ENCODE results near the gene CA11.

The CA11 gene

DNA sequence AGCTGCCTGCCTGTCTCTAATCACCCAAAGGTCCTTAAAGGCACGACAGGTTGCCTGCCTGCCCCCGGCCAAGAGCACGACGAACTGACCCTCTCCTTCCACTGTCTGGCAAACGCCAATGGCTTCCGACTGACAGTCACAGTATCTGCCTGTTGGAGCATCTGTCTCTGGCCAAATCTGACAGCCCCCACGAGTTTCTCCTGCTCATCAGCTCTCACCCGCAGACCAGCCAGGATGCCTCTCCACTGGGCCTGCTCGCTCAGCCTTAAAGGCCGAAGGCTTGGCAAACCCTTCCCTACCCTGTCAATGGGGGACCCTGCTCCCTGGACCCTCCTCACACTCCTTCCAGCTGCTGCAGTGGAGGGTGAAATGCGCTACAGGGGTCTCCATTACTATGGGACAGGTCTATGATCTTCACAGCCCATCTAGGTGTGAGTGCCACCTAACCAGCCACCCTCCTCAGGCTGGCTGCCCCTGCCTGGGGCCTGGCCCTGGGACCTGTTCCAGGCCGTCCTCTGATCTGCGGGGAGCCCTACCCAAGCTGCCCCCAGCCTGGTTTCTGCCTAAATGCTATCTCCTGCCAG lies 32.0 kb downstream of the CA11 start:
- Histone ChIP-seq H3K9me2 (replicated peaks; ENCODE audit: control insufficient read depth, low read length) (no peaks in the 10 kb centered on the region), H4K20me1 (ENCODE audit: control insufficient read depth, insufficient read depth, low read depth, low read length) (peaks cover 23% of the 10 kb centered on the region), H3K27ac (ENCODE audit: low read depth, low read length) (no peak overlapping the region), H3F3A (ENCODE audit: control insufficient read depth, insufficient read depth) (peaks cover 34% of the 10 kb centered on the region), H3K36me3 (ENCODE audit: control insufficient read depth, low read length) (peaks cover 61% of the 10 kb centered on the region), H3K9me3 (ENCODE audit: control insufficient read depth, insufficient read depth, low read length) (no peaks in the 10 kb centered on the region), H3K4me2 (ENCODE audit: low read length) (no peak overlapping the region), H3K27me3 (ENCODE audit: control insufficient read depth, low read length) (no peaks in the 10 kb centered on the region), H3K4me3 (ENCODE audit: low read length) (no peak overlapping the region), H3K79me2 (ENCODE audit: control insufficient read depth, low read length) (peaks cover 33% of the 10 kb centered on the region), H3K4me1 (ENCODE audit: control insufficient read depth, low read length) (peaks cover 17% of the 10 kb centered on the region)
- no peak for TF ChIP-seq EZH2phosphoT487 (IDR thresholded peaks at IDR 0.05; ENCODE audit: borderline replicate concordance, low read length)
- TF ChIP-seq, protein P1, sequence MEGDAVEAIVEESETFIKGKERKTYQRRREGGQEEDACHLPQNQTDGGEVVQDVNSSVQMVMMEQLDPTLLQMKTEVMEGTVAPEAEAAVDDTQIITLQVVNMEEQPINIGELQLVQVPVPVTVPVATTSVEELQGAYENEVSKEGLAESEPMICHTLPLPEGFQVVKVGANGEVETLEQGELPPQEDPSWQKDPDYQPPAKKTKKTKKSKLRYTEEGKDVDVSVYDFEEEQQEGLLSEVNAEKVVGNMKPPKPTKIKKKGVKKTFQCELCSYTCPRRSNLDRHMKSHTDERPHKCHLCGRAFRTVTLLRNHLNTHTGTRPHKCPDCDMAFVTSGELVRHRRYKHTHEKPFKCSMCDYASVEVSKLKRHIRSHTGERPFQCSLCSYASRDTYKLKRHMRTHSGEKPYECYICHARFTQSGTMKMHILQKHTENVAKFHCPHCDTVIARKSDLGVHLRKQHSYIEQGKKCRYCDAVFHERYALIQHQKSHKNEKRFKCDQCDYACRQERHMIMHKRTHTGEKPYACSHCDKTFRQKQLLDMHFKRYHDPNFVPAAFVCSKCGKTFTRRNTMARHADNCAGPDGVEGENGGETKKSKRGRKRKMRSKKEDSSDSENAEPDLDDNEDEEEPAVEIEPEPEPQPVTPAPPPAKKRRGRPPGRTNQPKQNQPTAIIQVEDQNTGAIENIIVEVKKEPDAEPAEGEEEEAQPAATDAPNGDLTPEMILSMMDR (IDR thresholded peaks at IDR 0.05; ENCODE audit: low read depth, low read length, poor library complexity, severe bottlenecking) = no peak

DNA sequence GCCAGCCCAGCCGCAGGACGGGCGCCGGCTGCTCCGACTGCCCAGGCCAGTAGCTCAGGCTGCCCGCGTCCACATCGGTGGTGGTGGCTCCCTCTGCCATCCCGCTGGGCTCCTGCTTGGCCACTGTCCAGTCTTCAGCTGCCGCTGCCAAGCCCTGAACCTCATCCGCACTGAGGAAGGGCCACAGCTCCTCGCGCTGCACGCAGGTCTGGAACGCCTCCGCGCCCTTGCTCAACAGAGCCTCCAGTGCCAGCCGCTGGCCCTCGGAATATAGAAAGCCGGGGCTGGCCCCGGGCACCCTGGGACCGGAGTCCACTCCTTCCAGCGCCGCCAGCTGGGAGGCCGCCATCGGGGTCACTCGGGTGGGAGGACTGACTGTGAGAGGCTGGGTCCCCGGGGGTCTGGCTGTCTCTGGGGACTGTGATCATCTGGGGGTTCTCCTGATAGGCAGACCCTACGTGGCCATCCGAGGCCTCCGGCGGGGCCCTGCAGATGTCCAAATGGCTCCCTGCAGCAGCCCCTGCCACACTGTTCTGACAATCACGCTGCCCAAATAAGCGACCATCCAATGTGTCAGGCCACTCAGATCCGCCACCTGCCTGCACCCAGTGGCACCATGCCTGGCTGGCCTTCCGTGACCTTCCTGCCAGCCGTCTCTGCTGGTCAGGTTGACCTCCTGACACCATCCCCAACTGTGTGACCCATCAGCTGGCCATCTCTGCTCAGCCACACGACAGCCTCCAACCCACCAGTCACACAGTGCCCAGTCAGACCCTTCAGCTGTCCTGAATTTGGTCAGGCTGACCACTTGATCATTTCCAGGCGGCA lies 32.7 kb downstream of the CA11 start:
- Histone ChIP-seq H3K36me3 (ENCODE audit: control insufficient read depth, low read length) (peaks cover 55% of the 10 kb centered on the region), H3K27ac (ENCODE audit: low read depth, low read length) (no peak overlapping the region), H3K4me2 (ENCODE audit: low read length) (no peak overlapping the region), H3K27me3 (ENCODE audit: control insufficient read depth, low read length) (no peaks in the 10 kb centered on the region), H3K79me2 (ENCODE audit: control insufficient read depth, low read length) (peaks cover 26% of the 10 kb centered on the region), H3F3A (ENCODE audit: control insufficient read depth, insufficient read depth) (peaks cover 28% of the 10 kb centered on the region), H3K9me3 (ENCODE audit: control insufficient read depth, insufficient read depth, low read length) (no peaks in the 10 kb centered on the region), H3K9me2 (replicated peaks; ENCODE audit: control insufficient read depth, low read length) (no peaks in the 10 kb centered on the region), H3K4me3 (ENCODE audit: low read length) (no peak overlapping the region), H3K4me1 (ENCODE audit: control insufficient read depth, low read length) (peaks cover 19% of the 10 kb centered on the region), H4K20me1 (ENCODE audit: control insufficient read depth, insufficient read depth, low read depth, low read length) (peaks cover 19% of the 10 kb centered on the region)
- TF ChIP-seq, protein P1 (IDR thresholded peaks at IDR 0.05; ENCODE audit: low read depth, low read length, poor library complexity, severe bottlenecking) = no peak
- TF ChIP-seq EZH2phosphoT487 (IDR thresholded peaks at IDR 0.05; ENCODE audit: borderline replicate concordance, low read length) = no peak

DNA sequence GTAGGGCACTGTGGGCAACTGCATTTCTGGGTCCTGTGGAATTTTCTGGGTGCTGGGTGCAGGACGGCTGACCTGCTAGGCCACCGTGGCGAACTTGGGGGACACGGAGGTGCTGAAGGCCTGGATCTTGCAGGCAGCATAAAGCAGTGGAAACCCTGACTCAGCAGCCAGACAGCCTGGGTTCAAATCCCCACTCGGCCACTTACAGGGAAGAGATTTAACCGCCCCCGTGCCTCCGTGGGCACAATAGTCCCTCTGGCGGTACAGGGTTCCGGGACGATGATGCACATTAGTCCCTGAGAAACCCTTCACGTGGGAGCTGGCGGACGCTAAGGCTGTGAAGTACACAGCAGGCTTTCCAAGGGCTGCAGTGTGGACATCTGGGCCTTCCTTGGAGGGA lies 34.1 kb downstream of the CA11 start:
- no peak for TF ChIP-seq EZH2phosphoT487 (IDR thresholded peaks at IDR 0.05; ENCODE audit: borderline replicate concordance, low read length)
- TF ChIP-seq, protein P1 (IDR thresholded peaks at IDR 0.05; ENCODE audit: low read depth, low read length, poor library complexity, severe bottlenecking) = no peak
- Histone ChIP-seq H3K4me2 (ENCODE audit: low read length) (no peak overlapping the region), H3K36me3 (ENCODE audit: control insufficient read depth, low read length) (peaks cover 41% of the 10 kb centered on the region), H3K27me3 (ENCODE audit: control insufficient read depth, low read length) (no peaks in the 10 kb centered on the region), H3K4me1 (ENCODE audit: control insufficient read depth, low read length) (peaks cover 8% of the 10 kb centered on the region), H3F3A (ENCODE audit: control insufficient read depth, insufficient read depth) (peaks cover 16% of the 10 kb centered on the region), H3K9me3 (ENCODE audit: control insufficient read depth, insufficient read depth, low read length) (no peaks in the 10 kb centered on the region), H3K9me2 (replicated peaks; ENCODE audit: control insufficient read depth, low read length) (no peaks in the 10 kb centered on the region), H4K20me1 (ENCODE audit: control insufficient read depth, insufficient read depth, low read depth, low read length) (peaks cover 6% of the 10 kb centered on the region; the same call in 1 of the 2 replicates), H3K79me2 (ENCODE audit: control insufficient read depth, low read length) (peaks cover 13% of the 10 kb centered on the region), H3K27ac (ENCODE audit: low read depth, low read length) (no peak overlapping the region), H3K4me3 (ENCODE audit: low read length) (no peak overlapping the region)
